ENCODE data around the gene NOB1.
"Not testable (repeated sequence)": the region's sequence is repeated elsewhere in the genome, so short reads cannot be mapped to it uniquely, and the experiment has no call there.

Gene NOB1

DNA sequence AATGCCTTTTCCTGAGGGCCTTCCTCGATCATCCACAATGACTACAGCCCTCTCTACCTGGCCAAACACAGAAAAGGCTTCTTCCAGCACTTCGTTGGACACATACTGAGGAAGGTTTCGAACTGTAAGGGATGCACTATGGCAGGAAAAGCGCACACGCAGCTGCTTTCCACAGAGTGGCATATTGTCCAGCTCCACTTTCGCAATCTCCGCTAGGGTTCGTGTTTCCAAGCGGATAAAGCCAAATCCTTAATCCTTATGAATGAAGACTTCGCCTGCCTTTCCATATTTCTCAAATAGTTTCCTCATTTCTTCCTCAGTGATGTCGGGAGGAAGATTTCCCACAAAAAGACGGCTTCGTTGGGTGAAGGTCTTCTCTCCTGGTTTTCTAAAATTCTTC, 2.6 kb upstream of the NOB1 start:
- DNase-seq = not testable (repeated sequence)

DNA sequence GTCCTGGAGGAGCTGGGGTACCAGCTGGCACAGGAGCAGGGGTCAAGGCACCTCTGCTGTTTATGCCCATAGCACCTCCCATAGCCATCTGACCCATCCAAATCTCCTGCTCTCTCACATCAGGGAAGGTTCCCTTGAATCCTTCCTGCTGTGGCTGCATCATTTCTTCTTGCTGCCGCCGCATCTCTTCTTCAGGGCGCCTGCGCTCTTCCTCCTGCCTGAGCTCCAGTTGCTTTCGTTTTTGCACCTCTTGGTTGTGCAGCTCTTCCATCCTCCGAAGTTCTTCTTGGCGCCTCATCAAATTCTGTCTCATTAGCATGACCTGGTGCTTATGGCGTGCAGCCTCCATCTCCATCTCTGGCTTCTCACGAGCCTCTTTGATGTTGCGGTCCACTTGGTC, 2.0 kb upstream of the NOB1 start:
- no peak for DNase-seq

DNA sequence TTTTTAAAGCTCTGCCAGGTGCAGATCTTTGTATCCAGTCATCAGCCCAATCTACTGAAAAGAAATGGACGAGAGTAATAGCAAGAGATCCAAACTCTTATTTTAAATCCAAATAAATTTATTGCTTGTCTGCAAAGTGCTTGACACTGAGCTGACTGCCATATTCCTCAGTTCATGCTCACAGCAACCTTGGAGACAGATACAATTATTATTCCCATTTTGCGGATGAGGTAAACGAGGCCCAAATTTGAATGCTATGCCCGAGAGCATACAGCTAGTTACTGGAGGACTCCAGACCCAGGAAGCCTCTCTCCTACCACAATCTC, 620 bp downstream of the NOB1 start:
- DNase-seq = no peak

DNA sequence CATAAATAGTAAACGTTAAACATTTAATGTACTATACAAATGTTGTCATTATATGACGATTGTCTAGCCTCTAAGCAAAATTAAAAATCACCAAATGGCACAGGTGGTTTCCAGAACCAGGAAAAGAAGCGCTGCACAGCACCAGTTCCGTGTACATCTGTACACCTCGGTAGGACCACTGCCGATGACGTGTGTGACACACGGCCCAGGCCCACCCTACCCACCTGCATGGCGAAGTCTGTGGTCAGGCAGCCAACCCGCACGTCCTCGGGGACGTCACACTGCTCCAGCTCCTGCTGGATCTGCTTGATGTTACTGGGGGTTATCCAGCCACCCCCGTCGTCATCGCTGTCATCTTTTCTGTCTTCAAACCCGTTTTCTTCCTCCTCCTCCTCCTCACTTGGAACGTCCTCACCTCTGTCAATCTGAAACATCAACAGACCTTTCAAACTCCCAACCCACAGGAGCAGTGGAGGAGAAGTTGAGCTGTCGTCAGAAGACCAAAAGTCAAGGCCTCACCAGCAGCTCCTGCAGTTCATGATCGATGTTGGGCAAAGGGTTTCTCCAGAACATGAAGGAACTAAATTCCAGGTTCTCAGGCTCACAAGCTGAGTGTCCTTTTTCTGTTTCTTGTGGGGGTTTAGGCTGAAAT, 5.9 kb downstream of the NOB1 start:
- no peak for DNase-seq

DNA sequence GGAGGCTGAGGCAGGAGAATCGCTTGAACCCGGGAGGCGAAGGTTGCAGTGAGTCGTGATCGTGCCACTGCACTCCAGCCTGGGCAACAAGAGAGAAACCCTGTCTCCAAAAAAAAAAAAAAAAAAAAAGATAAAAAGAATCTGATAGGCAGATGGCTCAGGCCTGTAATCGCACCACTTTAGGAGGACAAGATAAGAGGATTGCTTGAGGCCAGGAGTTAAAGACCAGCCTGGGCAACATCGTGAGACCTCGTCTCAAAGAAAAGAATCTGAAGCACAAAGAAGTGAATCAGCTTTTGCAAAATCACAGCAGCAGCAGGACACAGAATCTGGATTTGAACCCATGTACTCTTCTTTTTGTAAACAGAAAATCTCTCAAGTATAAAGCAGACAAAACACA, 7.6 kb downstream of the NOB1 start:
- no peak for DNase-seq

DNA sequence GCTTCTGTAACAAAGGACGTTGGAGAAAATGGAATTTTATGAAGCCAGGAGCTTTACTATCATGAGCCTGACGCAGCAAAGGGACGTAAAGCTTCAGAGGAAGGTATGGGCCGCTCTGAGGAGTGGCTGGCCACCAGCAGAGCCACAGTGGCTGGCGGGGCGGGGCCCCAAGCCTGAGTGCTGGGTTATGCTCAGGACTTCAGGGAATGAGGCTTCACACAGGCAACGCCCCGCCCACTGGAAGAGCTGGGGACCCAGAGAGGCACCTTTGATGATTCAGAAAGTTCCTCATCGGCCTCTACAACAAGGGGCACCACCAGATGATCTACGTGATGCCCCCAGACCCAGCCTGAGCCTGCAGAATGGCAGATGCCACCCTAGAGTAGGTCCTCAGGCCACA, 8.8 kb downstream of the NOB1 start:
- no peak for DNase-seq

DNA sequence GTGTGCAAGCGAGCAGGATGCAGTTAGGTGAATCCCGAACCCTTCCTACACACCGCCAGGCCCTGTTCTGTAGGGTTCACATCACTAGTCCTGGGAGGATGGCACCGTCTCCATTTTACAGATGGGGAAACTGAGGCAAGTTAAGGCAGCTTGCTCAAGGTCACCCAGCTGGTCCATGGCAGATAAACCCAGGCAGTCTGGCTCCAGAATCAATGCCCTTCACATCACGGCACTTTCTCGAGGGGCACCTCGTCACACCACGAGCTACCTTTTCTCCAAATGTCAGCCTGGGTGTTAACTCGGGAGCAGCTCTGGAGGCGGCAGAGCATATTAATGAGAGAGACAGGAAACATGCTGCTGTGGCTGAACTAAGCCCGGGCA, 9.5 kb downstream of the NOB1 start:
- DNase-seq = no peak

DNA sequence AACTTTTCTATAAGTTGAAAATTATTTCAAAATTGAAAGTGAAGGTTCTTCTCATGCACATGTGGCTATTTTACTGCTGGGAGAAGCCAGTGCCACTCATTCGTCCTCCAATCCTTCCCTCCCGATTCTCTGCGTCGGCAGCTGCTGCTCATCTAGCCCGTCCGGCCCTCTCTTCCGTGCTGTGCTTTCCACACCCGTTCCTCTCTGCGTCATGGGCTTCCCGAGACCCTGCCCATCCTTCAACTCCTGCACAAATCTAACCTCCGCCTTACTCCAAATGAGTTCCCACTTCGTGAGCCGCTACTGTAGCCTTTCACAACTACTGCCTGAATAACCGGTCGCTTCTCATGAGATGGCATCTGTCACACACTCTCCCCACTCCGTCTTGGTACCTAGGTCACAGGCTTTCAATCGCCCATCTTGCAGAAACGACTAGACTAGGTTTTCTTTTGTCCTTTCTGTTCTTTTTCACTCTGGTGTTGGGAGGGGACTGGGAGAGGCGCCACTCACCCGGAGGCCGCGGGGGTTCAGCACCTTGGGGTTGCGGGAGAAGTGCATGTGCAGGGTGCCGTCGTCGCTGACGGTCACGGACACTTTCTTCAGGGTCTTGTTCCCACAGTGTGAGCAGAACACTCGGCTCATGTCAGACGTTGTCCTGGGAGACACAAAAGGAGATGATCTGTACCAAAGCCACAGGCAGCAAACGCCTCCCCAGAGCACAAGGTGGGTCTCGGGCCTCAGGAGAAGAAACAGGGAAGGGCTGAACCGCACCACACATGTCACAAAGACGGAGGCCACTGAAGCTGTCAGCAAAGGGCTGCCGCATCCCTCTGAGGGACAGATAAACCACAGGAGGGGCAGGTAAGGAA, 10.1 kb downstream of the NOB1 start:
- no peak for DNase-seq

DNA sequence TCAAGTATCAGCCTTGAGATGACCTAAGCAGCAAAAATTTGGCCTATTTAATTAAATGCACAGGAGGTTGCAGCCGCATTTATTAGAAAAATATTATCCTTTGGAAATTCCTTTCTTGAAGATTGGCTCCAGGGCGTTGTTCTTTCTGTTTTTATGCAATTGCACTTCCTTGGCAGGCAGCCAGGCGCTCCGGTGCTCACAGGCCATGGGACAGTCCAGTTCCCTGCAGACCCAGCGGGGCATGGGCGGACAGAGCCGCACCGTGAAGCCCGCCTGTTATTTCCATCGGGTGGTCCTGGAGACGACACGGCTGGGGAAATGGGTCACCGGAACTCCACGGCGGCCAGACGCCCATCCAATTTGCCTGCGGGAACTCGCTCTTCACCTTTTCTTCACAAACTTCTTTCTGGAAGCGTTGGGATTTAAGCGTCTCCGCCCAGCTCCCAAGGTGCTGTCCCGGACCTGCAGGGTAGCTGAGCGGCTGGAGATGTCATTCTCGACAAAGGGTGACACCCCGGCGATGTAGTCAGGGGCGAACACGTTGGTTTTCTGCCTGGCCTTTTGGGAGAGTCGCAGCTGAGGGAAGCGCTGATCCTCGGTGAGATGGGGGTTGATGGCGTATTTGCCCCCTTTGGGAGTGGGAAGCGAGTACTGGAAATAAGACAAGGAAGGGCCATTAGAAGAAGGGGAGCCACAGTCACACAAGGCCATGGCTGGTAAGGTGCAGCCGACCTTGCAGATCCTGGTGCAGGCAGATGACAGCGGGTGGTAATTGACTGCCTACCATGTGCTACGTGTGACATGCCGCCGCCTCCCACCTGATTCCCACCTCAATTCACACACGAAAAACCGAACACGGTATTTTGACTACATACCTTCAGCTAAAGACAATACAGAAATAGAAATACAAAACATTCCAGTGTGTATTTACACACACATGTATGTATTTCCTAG, 12.5 kb downstream of the NOB1 start:
- DNase-seq = peak; percentile 8

DNA sequence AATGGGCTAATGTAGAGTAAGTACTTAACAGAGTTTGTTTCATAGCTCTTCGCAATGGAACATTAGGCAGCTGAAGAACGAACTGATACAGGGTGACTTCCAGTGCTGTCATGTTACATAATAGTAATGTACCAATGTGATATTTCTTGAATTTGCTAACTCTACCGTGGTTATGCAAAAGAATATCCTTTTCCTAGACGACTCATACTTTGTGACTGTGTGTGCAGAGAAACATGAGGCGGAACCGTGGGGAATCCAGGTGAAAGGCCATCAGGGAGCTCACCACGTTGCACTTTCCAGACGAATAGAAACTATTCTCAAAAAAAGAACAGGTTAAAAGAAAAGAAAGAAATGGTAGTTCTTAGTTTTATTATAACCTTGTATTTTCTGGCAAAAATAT, 13.2 kb downstream of the NOB1 start:
- DNase-seq = no peak

DNA sequence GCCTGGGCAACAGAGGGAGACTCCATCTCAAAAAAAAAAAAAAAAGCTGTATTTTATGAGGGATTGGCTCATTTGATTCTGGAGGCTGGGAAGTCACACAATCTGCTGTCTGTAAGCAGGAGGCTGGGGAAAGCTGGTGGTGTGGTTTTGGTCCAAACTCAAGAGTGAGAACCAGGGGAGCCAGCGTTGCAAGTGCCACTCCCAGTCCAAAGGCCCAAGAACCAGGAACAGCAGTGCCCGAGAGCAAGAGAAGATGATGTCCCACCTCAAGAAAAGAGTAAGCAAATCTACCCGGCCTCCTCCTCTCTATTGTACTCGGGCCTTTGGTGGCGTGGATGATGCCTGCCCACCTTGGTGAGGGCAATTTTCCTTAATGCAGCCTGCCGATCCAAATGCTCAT, 22.6 kb downstream of the NOB1 start:
- DNase-seq = no peak

DNA sequence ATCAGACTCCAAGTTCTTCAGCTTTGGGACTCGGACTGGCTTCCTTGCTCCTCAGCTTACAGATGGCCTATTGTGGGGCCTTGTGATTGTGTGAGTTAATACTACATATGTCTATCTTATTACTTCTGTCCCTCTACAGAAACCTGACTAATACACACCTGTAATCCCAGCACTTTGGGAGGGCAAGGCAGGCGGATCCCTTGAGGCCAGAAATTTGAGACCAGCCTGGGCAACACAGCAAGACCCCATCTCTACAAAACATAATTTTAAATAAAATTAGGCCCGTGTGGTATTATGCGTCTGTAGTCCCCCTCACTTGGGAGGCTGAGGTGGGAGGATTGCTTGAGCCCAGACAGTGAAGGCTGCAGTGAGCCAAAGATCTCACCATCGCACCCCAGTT, 23.4 kb downstream of the NOB1 start:
- DNase-seq = not testable (repeated sequence)

DNA sequence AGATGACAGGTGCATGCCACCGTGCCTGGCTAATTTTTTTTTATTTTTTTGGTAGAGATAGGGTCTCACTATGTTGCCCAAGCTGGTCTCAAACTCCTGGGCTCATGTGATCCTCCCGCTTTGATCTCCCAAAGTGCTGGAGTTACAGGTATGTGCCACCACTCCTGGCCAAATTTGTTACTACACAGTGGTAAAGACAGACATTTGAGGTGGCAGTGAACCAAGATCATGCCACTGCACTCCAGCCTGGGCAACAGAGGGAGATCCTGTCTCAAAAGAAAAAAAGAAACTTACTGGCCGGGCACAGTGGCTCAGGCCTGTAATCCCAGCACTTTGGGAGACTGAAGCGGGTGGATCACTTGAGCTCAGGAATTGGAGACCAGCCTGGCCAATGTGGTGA, 25.7 kb downstream of the NOB1 start:
- not testable (repeated sequence) for DNase-seq

DNA sequence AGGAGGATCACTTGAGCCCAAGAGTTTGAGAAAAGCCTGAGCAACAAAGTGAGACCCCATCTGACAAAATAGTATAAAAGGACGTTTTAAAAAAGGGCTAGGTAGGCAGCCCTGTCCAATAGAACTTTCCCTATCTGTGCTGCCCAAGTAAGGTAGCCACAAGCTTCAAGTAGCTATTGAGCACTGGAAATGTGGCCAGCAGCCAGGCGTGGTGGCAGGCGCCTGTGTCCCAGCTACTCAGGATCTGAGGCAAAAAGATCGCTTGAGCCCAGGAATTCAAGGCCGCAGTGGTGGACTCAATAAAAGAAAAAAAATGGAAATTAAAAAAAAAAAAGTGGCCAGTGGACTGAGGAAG, 26.8 kb downstream of the NOB1 start:
- no peak for DNase-seq

DNA sequence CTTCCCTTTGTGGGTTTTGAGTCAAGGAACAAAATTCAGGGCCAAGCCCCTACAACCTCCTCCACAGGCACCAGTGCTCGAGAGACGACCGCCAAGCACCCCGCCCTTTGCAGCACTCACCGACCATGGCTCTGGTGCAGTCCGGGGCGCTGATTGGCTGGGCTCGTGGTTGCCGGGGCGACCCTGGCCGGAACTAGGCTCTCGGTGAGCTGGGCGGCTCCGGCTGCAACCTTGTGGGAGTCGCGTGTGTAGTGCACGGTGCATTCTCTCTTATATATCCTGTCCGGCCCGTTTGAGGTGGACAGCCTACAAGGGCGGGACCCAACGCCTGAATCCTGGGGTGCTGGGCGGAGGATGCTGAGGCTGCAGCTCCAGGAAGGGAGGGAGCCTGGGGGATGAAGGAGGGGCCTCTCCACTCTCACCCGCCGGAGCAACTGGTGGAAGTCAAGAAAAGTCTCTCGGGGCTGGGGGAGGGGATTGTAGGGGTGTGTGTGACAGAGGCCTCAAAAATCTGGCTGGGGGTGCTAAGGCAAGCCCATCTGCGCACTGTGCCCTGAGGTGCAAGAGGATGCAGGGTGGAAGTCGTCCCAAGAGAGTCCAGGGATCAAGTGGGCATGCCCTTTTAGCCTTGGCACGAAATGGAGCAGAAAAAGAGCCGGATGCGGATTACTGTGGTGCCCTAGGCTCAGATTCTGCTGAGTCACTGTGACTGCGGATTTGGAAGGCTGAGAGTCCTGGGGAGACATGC, 28.2 kb downstream of the NOB1 start, which contains the start of gene NQO1:
NQO1 (minus strand) TSS at position 248 of the 748 bp plus-strand sequence; CDS start at position 127, 121 bp downstream.
- peak; percentile 94 for DNase-seq

DNA sequence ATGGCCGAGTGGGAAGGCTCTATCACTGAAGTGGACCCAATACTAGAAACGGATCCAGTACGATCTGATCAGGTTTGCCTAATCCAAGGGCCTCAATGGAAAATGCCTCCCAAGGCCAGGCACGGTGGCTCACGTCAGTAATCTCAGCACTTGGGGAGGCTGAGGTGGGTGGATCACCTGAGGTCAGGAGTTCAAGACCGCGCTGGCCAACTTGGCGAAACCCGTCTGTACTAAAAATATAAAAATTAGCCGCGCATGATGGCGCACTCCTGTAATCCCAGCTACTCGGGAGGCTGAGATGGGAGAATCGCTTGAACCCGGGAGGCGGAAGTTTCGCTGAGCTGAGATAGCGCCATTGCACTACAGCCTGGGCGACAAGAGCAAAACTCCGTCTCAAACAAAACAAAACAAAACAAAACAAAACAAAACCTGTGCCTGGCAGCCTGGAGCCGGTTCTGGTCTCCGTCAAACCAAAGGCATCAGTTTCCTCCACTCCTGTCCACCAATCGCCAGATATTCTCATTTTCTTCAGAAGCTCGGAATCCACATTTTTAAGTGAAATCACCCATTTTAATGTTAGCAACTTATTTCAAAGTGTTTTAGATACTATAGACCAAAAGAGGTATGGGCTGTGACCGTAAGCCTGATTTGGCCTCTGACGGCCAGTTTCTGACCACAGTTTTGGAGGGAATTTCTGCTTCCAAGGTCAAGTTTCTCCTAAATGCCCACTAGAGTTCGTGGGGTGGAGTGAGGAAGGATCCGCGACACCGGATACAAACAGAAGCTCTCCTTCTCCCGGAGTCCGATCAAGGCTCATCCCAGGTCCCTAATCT, 29.0 kb downstream of the NOB1 start:
- DNase-seq = peak; percentile 6

DNA sequence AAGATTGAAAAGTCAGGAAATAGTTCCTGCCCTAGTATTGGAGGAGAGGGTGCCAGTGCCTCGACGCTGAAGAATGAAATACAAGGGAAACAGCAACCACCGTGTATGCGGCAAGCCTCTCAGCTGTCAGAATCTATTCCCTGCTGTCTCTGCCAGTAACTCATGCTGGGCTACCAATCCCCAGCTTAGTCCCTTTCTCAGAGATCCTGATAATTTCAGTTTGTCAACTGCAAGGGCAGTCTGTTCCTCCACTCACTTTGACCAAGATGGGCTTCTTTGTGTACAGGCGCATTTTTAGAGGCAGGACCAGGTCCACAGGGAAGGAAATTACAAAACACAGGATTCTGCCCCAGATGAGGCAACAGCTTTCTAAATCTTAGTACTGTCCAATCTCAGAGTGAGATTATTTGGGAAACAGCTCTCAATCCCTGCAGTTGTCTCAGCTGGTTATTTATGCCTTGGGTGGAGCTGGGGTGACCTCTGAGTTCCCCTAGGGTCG, 29.7 kb downstream of the NOB1 start:
- peak; percentile 6 for DNase-seq

DNA sequence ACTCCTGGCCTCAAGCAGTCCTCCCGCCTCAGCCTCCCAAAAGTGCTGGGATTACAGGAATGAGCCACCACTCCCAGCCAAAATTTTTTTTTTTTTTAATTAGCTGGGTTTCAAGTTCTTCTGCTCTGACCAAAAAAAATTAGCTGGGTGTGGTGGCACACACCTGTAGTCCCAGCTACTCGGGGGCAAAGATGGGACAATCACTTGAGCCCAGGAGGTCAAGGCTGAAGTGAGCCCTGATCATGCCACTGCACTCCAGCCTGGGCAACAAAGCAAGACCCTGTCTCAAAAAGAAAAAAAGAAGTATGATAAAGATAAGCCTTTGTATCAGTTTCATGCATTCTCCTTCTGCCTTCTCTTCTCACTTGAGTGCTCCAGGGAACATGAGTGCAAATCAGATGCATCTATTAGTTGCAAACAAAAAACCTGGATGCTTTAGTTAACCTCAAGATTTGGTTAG, 30.3 kb downstream of the NOB1 start:
- no peak for DNase-seq

DNA sequence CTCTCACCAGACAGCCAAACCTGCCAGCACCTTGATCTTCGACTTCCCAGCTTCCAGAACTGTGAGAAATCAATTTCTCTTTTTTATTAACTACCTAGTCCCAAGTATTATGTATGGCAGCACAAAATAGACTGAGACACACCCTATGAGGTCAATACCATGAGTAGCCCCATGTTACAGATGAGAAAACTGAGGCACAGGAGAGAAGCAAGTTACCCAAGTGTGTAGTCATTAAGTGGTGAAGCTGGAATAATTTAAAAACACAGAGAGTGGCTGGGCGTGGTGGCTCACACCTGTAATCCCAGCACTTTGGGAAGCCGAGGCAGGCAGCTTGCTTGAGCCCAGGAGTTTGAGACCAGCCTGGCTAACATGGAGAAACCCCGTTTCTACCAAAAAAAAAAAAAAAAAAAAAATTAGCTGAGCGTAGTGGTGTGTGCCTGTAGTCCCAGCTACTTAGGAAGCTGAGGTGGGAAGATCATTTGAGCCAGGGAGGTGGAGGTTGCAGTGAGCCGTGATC, 33.2 kb downstream of the NOB1 start:
- DNase-seq = no peak

DNA sequence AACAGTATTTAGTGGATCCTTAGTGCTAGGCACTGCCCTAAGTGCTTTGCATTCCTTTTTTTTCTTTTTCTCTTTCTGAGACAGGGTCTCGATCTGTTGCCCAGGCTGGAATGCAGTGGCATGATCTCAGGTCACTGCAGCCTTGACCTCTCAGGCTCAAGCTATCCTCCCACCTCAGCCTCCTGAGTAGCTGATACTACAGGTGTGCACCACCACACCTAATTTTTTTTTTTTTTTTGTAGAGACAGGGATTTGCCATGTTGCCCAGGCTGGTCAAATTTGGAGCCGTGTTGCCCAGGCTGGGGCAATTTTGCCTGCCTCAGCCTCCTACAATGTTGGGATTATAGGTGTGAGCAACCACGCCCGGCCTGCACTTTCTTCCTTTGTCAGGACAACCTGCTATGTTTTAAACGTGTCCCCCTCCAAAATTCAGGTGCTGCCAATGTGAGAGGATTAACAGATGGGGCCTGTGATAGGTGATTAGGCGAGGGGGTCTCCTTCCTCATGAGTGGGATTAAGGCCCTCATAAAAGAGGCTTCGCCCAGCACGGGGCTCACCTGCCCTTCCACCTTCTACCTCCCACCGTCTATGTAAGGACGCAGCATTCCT, 33.8 kb downstream of the NOB1 start:
- no peak for DNase-seq
